Measurements from ENCODE around the gene GHR.
"Not testable (repeated sequence)": the region's sequence is repeated elsewhere in the genome, so short reads cannot be mapped to it uniquely, and the experiment has no call there.

GHR gene

GRCh38 chr5:42677156-42677842, 254.1 kb downstream of the GHR start:
- no peak for FAIRE-seq

GRCh38 chr5:42680046-42680445, 256.8 kb downstream of the GHR start:
- FAIRE-seq, result no peak
- DNase-seq (ENCODE audit: insufficient read length, low spot score), result no peak

More at GRCh38 chr5:42677156-42677842, 254.1 kb downstream of the GHR start:
- DNase-seq (ENCODE audit: insufficient read length, low spot score), result no peak

DNA sequence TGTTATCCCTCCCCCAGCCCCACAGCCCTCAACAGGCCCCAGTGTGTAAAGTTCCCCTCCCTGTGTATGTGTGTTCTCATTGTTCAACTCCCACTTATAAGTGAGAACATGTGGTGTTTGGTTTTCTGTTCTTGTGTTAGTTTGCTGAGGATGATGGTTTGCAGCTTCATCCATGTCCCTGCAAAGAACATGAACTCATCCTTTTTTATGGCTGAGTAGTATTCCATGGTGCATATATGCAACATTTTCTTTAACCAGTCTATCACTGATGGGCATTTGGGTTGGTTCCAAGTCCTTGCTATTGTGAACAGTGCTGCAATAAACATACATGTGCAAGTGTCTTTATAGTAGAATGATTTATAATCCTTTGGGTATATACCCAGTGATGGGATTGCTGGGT, 261.8 kb downstream of the GHR start:
- FAIRE-seq; DNase-seq (ENCODE audit: insufficient read length, low spot score): not testable (repeated sequence)

- FAIRE-seq, result no peak
- DNase-seq (ENCODE audit: insufficient read length, low spot score), result no peak
Observed at GRCh38 chr5:42689391-42689790, 266.2 kb downstream of the GHR start.

DNA sequence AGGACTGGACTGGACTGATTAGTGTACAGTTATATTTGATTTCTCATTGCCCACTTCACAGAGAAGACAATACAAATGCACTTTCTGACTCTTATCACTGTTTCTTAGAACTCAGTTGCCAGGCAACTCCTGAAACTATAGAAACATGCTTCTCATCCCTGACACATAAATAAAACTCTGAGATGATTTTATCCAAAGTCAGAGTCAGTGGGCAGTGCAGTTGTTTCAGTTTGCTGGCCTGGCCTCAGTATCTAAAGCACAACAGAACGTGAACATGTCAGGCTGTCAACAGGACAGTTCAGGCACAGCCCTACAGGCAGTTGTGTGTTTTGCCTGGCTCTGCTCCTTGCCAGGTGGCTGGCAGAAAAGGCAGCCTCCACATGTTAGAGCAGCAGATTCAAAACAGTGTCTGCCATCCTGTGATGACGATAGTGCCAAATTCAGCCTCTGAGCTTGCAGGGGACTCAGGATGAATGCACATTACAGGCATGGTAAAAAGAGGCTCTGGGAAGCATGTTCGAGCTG, 268.2 kb downstream of the GHR start:
- DNase-seq (ENCODE audit: insufficient read length, low spot score) (no peak), FAIRE-seq (no peak)

GRCh38 chr5:42701351-42702059, 278.3 kb downstream of the GHR start:
- no peak for DNase-seq (ENCODE audit: insufficient read length, low spot score)
- no peak for FAIRE-seq

DNA sequence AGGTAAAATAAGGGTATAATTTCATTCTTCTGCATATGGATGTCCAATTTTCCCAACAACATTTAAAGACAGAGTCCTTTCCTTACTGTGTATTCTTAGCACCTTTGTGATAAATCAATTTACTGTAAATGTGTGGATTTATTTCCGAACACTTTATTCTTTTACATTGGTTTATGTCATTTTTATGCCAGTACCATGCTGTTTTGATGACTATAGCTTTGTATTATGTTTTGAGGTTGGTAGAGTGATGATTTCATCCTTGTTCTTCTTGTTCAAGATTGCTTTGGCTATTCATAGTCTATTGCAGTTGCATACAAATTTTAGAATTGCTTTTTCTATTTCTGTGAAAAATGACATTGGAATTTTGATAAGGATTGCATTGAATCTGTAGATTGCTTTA, 280.0 kb downstream of the GHR start:
- no peak for FAIRE-seq
- DNase-seq (ENCODE audit: insufficient read length, low spot score), result no peak

- FAIRE-seq (no peak), DNase-seq (ENCODE audit: insufficient read length, low spot score) (no peak)
Observed at GRCh38 chr5:42715785-42716184, 292.5 kb downstream of the GHR start.

DNA sequence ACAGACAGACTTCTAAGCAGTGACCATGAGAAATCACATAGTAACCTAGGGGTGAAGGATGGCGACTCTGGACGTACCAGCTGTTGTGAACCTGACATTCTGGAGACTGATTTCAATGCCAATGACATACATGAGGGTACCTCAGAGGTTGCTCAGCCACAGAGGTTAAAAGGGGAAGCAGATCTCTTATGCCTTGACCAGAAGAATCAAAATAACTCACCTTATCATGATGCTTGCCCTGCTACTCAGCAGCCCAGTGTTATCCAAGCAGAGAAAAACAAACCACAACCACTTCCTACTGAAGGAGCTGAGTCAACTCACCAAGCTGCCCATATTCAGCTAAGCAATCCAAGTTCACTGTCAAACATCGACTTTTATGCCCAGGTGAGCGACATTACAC, 295.4 kb downstream of the GHR start:
- FAIRE-seq (no peak), DNase-seq (ENCODE audit: insufficient read length, low spot score) (no peak)

DNA sequence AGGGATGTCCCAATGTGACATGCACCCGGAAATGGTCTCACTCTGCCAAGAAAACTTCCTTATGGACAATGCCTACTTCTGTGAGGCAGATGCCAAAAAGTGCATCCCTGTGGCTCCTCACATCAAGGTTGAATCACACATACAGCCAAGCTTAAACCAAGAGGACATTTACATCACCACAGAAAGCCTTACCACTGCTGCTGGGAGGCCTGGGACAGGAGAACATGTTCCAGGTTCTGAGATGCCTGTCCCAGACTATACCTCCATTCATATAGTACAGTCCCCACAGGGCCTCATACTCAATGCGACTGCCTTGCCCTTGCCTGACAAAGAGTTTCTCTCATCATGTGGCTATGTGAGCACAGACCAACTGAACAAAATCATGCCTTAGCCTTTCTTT, 295.8 kb downstream of the GHR start:
- FAIRE-seq, result no peak
- no peak for DNase-seq (ENCODE audit: insufficient read length, low spot score)

DNA sequence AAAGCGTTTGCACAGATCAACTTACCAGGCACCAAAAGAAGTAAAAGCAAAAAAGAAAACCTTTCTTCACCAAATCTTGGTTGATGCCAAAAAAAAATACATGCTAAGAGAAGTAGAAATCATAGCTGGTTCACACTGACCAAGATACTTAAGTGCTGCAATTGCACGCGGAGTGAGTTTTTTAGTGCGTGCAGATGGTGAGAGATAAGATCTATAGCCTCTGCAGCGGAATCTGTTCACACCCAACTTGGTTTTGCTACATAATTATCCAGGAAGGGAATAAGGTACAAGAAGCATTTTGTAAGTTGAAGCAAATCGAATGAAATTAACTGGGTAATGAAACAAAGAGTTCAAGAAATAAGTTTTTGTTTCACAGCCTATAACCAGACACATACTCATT, 297.0 kb downstream of the GHR start:
- no peak for DNase-seq (ENCODE audit: insufficient read length, low spot score)

DNA sequence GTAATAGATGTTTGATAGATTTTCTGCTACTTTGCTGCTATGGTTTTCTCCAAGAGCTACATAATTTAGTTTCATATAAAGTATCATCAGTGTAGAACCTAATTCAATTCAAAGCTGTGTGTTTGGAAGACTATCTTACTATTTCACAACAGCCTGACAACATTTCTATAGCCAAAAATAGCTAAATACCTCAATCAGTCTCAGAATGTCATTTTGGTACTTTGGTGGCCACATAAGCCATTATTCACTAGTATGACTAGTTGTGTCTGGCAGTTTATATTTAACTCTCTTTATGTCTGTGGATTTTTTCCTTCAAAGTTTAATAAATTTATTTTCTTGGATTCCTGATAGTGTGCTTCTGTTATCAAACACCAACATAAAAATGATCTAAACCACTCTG, 298.2 kb downstream of the GHR start:
- no peak for DNase-seq (ENCODE audit: insufficient read length, low spot score)
- no peak for FAIRE-seq

More for the DNA sequence above, 297.0 kb downstream of the GHR start:
- no peak for FAIRE-seq

GRCh38 chr5:42734531-42735058, 311.4 kb downstream of the GHR start:
- DNase-seq (ENCODE audit: insufficient read length, low spot score); FAIRE-seq: not testable (repeated sequence)

DNA sequence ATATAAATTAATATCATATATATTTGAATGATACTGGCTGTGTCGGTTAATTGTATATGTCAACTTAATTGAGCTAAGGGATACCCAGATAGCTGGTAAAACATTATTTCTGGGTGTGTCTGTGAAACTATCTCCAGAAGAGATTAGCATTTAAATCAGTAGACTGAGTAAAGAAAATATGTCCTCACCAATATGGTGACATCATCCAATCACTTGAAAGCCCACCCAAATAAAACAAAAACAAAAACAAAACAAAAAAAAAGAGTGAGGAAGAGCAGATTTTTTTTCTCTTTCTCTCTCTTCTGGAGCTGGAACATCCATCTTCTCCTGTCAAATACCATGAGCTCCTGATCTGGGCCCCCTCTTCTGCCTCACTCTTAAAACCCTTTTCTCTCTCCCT, 317.7 kb downstream of the GHR start:
- FAIRE-seq, result no peak
- no peak for DNase-seq (ENCODE audit: insufficient read length, low spot score)

DNA sequence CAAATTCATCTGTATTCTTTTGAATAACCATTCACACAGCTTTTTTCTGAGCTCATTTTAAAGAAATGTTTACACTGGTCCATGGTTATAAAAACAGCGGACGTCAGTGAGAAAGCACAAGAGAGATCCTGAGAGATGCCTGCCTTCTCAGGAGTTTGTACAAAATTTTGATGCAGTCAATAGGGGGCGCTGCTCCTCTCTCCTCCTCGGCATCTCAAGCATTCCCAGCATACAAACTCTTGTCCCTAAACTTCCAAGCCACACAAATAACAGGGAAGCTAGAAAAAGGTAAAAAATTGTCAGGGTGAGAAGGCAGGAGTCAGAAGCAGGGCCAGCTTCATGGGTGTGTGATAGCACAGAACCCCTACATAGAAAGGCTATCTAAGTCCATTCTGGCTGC, 322.2 kb downstream of the GHR start:
- FAIRE-seq (no peak), DNase-seq (ENCODE audit: insufficient read length, low spot score) (no peak)

- FAIRE-seq, result no peak
Observed at GRCh38 chr5:42745856-42746255, 322.6 kb downstream of the GHR start.

GRCh38 chr5:42749020-42749419, 325.8 kb downstream of the GHR start:
- DNase-seq (ENCODE audit: insufficient read length, low spot score), result no peak

More at GRCh38 chr5:42745856-42746255, 322.6 kb downstream of the GHR start:
- no peak for DNase-seq (ENCODE audit: insufficient read length, low spot score)

GRCh38 chr5:42750507-42750906, 327.3 kb downstream of the GHR start:
- FAIRE-seq, result no peak
- no peak for DNase-seq (ENCODE audit: insufficient read length, low spot score)

More at GRCh38 chr5:42749020-42749419, 325.8 kb downstream of the GHR start:
- FAIRE-seq, result no peak

DNA sequence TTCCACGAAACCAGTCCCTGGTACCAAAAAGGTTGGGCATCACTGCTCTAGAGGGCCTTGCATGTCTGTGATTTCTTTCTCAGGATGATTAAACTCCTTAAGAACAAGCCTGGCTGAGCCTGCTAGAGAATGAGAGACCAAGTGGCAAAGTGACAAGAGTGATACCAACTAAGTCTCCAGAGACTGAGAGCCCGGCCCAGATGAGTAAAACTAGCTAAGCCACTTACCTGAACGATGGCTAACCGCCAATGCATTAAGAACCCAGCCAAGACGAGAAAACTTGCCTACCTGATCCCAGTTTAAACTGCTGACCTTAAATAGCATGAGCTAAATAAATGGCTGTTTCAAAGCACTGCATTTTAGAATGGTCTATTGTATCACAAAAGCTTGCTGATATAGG, 327.8 kb downstream of the GHR start:
- FAIRE-seq (peak; percentile 11), DNase-seq (ENCODE audit: insufficient read length, low spot score) (no peak)

DNA sequence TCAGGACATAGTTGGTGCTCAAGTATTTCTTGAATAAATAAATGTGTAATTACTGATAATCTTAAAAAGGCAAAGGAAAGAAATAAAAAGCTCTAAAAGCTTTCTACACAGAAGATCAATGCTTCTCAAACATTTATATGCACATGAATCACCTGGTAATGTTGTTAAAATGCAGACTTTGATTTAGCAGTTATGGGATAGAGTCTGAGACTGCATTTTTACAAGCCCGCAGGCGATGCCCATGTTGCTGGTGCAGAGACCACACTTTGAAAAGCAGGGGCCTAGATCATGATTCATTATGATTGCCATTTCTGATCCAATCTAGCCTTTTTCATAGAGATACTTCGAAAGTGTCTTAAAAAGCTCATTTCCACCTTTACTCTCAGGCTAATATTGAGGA, 329.9 kb downstream of the GHR start:
- FAIRE-seq, result no peak

More for the DNA sequence above, 329.9 kb downstream of the GHR start:
- no peak for DNase-seq (ENCODE audit: insufficient read length, low spot score)

All from GM19239 (cell line).